ENCODE measurements around the gene WDR44.

GRCh38 chrX:118437283-118437682 is 91.4 kb downstream of the WDR44 start:
- TF ChIP-seq POLR2A (IDR thresholded peaks at IDR 0.05; ENCODE audit: low read depth, low read length): no peak
- no peak for TF ChIP-seq POLR2AphosphoS5 (IDR thresholded peaks at IDR 0.05; ENCODE audit: low read depth, low read length)

Data from GM12892 (cell line).